H9 (cell line): Measurements from ENCODE around the gene IER5. TPM values are rescaled to one million over a fixed set of nuclear protein-coding genes. Genes with fewer than 3 reads are reported as not detected.

Experiments
- DNase-seq: peaks from one replicate; pipeline ENCODE4 v3.0.0-alpha.2; 2017
- H2AFZ ChIP-seq: one replicate; pipeline ENCODE4 v1.6.1; 2013; ENCODE audit warnings: mild to moderate bottlenecking, low read length, control low read depth, moderate library complexity
- H2AK5ac ChIP-seq: 2 replicates; pipeline ENCODE4 v1.6.1; 2013; ENCODE audit warnings: low read length, control low read depth, mixed read lengths; ENCODE audit not compliant: insufficient read length
- H2BK120ac ChIP-seq: one replicate; pipeline ENCODE4 v1.6.1; 2013; ENCODE audit warnings: low read depth, mild to moderate bottlenecking, low read length, control low read depth, inconsistent platforms; ENCODE audit not compliant: poor library complexity, severe bottlenecking
- H2BK12ac ChIP-seq: 2 replicates; pipeline ENCODE4 v1.6.1; 2013; ENCODE audit warnings: low read length, control low read depth, mixed read lengths, low read depth; ENCODE audit not compliant: insufficient read length
- H2BK15ac ChIP-seq: 2 replicates; pipeline ENCODE4 v1.6.1; 2013; ENCODE audit warnings: low read depth, low read length, control low read depth
- H2BK20ac ChIP-seq: one replicate; pipeline ENCODE4 v1.6.1; 2013; ENCODE audit warnings: low read depth, mild to moderate bottlenecking, low read length, control low read depth, inconsistent platforms; ENCODE audit not compliant: poor library complexity, severe bottlenecking
- H2BK5ac ChIP-seq: 2 replicates; pipeline ENCODE4 v1.6.1; 2013; ENCODE audit warnings: low read length, control low read depth, mixed read lengths; ENCODE audit not compliant: insufficient read length
- H3K14ac ChIP-seq: 2 replicates; pipeline ENCODE4 v1.6.1; 2013; ENCODE audit warnings: low read length, control low read depth; ENCODE audit not compliant: insufficient read depth
- H3K18ac ChIP-seq: 2 replicates; pipeline ENCODE4 v1.6.1; 2013; ENCODE audit warnings: low read depth, mild to moderate bottlenecking, mixed read lengths, low read length, control low read depth; ENCODE audit not compliant: insufficient read length
- H3K23ac ChIP-seq: 2 replicates; pipeline ENCODE4 v1.6.1; 2013; ENCODE audit warnings: low read length, control low read depth, mixed read lengths, low read depth; ENCODE audit not compliant: insufficient read length
- H3K23me2 ChIP-seq: 2 replicates; pipeline ENCODE4 v1.6.1; 2013; ENCODE audit warnings: low read depth, mild to moderate bottlenecking, mixed read lengths, low read length, control low read depth; ENCODE audit not compliant: insufficient read length, poor library complexity, severe bottlenecking
- H3K27ac ChIP-seq: 2 replicates; pipeline ENCODE4 v1.5.1; 2013; ENCODE audit warnings: low read length, control low read depth, mixed read lengths, low read depth; ENCODE audit not compliant: insufficient read length
- H3K27me3 ChIP-seq: 2 replicates; pipeline ENCODE4 v1.6.1; 2013; ENCODE audit warnings: low read length, control low read depth, inconsistent platforms; ENCODE audit not compliant: insufficient read depth
- H3K4ac ChIP-seq: 2 replicates; pipeline ENCODE4 v1.6.1; 2013; ENCODE audit warnings: low read depth, mild to moderate bottlenecking, control low read depth, inconsistent platforms, low read length, moderate library complexity
- H3K4me1 ChIP-seq: 2 replicates; pipeline ENCODE4 v1.6.1; 2013; ENCODE audit warnings: low read length, control low read depth, inconsistent platforms; ENCODE audit not compliant: insufficient read depth
- H3K4me2 ChIP-seq: 2 replicates; pipeline ENCODE4 v1.6.1; 2013; ENCODE audit warnings: low read length, control low read depth, mixed read lengths; ENCODE audit not compliant: insufficient read length, insufficient read depth
- H3K56ac ChIP-seq: 2 replicates; pipeline ENCODE4 v1.6.1; 2013; ENCODE audit warnings: low read depth, mild to moderate bottlenecking, mixed read lengths, low read length, control low read depth; ENCODE audit not compliant: insufficient read length
- H3K79me1 ChIP-seq: 2 replicates; pipeline ENCODE4 v1.6.1; 2013; ENCODE audit warnings: low read depth, mild to moderate bottlenecking, moderate library complexity, low read length, control low read depth, inconsistent platforms; ENCODE audit not compliant: insufficient read depth, poor library complexity, severe bottlenecking
- H3K79me2 ChIP-seq: 2 replicates; pipeline ENCODE4 v1.6.1; 2013; ENCODE audit warnings: low read length, control low read depth, inconsistent platforms; ENCODE audit not compliant: insufficient read depth
- H3K9ac ChIP-seq: 2 replicates; pipeline ENCODE4 v1.6.1; 2013; ENCODE audit warnings: low read length, control low read depth, mixed read lengths; ENCODE audit not compliant: insufficient read length; ENCODE audit errors: extremely low read depth
- H3K9me3 ChIP-seq: one replicate; pipeline ENCODE4 v1.6.1; 2013; ENCODE audit warnings: low read depth, low read length, inconsistent platforms; ENCODE audit not compliant: control insufficient read depth
- H3T11ph ChIP-seq: one replicate; pipeline ENCODE4 v1.6.1; 2013; ENCODE audit warnings: mild to moderate bottlenecking, low read length, control low read depth, inconsistent platforms
- H4K20me1 ChIP-seq: one replicate; pipeline ENCODE4 v1.6.1; 2013; ENCODE audit not compliant: control insufficient read depth, insufficient read length, insufficient read depth
- H4K5ac ChIP-seq: 2 replicates; pipeline ENCODE4 v1.6.1; 2013; ENCODE audit warnings: low read depth, mild to moderate bottlenecking, mixed read lengths, low read length, control low read depth; ENCODE audit not compliant: insufficient read length
- H4K8ac ChIP-seq: replicated peaks from 2 replicates; pipeline ENCODE4 v1.6.1; 2013; ENCODE audit warnings: low read length, control low read depth, mixed read lengths, low read depth; ENCODE audit not compliant: insufficient read length
- H4K91ac ChIP-seq: 2 replicates; pipeline ENCODE4 v1.6.1; 2013; ENCODE audit warnings: low read depth, mild to moderate bottlenecking, moderate library complexity, mixed read lengths, low read length, control low read depth; ENCODE audit not compliant: insufficient read length
- H3K27ac Mint-ChIP-seq, 3 experiments: 2 replicates in 2 of 3; 3 replicates in 1 of 3; pipeline ENCODE4 v1.8.0; 2020 to 2021; ENCODE audit warnings: mixed read lengths in 3 of 3, mild to moderate bottlenecking in 1 of 3, moderate library complexity in 1 of 3
- H3K27me3 Mint-ChIP-seq: 2 replicates; pipeline ENCODE4 v1.8.0; 2021; ENCODE audit warnings: low read depth, mild to moderate bottlenecking, moderate library complexity, mixed read lengths
- H3K36me3 Mint-ChIP-seq, 3 experiments: 2 replicates in 2 of 3; 3 replicates in 1 of 3; pipeline ENCODE4 v1.8.0; 2020 to 2021; ENCODE audit warnings: low read depth in 3 of 3, mixed read lengths in 3 of 3; ENCODE audit not compliant: insufficient read depth in 1 of 3
- H3K4me1 Mint-ChIP-seq, 2 experiments: 2 replicates each; pipeline ENCODE4 v1.8.0; 2020; ENCODE audit warnings: mixed read lengths in 2 of 2
- H3K4me3 Mint-ChIP-seq, 2 experiments: 2 replicates in 1 of 2; 3 replicates in 1 of 2; pipeline ENCODE4 v1.8.0; 2020 to 2021; ENCODE audit warnings: mild to moderate bottlenecking in 2 of 2, mixed read lengths in 2 of 2, moderate library complexity in 1 of 2
- H3K9me3 Mint-ChIP-seq, 2 experiments: 2 replicates in 1 of 2; 3 replicates in 1 of 2; pipeline ENCODE4 v1.8.0; 2020; ENCODE audit warnings: mild to moderate bottlenecking in 2 of 2, mixed read lengths in 2 of 2, moderate library complexity in 1 of 2
- CTCF ChIP-seq: fragments of 200-600 bp; sonication (generic); conservative IDR thresholded peaks from 3 replicates; pipeline ENCODE4 v1.8.0; 2021; ENCODE audit warnings: antibody characterized with exemption, mild to moderate bottlenecking
- WGBS: extraction: QIAGEN DNeasy Blood & Tissue Kit; methylation state at CpG from one replicate; pipeline ENCODE4 v1.1.7; 2013; ENCODE audit warnings: missing lambda C conversion rate, low lambda C conversion rate, mixed read lengths; ENCODE audit not compliant: insufficient read length; ENCODE audit errors: extremely low coverage; 5-methylcytosine and 5-hydroxymethylcytosine counted together
- total RNA-seq: library from RNA; stranded (reverse); gene quantifications from 2 replicates; pipeline ENCODE4 v1.2.1, GENCODE V29; 2021

Gene IER5
- total RNA-seq, 1 experiment from 2014 or later, result 6.7 TPM

- Histone ChIP-seq H2BK12ac (no peak overlapping the region), H3K27ac (no peak overlapping the region), H2BK120ac (no peak overlapping the region), H3K4me2 (no peak overlapping the region), H2AK5ac (no peak overlapping the region), H3K9me3 (no peaks in the 10 kb centered on the region), H2BK15ac (no peak overlapping the region), H3K18ac (no peak overlapping the region), H3K4me1 (peaks cover 3% of the 10 kb centered on the region; the same call in 1 of the 2 replicates), H3K23ac (no peak overlapping the region), H4K91ac (no peak overlapping the region), H3K9ac (no peak overlapping the region), H4K8ac (no peak overlapping the region), H3K79me2 (no peaks in the 10 kb centered on the region), H3K14ac (no peak overlapping the region), H2BK20ac (no peak overlapping the region), H3K56ac (no peak overlapping the region), H4K20me1 (no peaks in the 10 kb centered on the region), H3K79me1 (no peaks in the 10 kb centered on the region), H4K5ac (no peak overlapping the region), H3K4ac (no peak overlapping the region), H2AFZ (no peak overlapping the region), H3T11ph (no peak overlapping the region), H3K27me3 (no peaks in the 10 kb centered on the region), H2BK5ac (no peak overlapping the region), H3K23me2 (no peaks in the 10 kb centered on the region)
- Mint-ChIP-seq H3K4me1 (peaks cover 46 to 50% of the 10 kb centered on the region in 2 experiments), H3K36me3 (peaks cover 0 to 4% (median 0%) of the 10 kb centered on the region in 3 experiments; a peak in 2 of 7 replicates), H3K4me3 (no peak overlapping the region), H3K27me3 (no peaks in the 10 kb centered on the region; the same call in none of the 2 replicates), H3K9me3 (no peaks in the 10 kb centered on the region; a peak in 1 of 5 replicates), H3K27ac (no peak overlapping the region)
- no peak for TF ChIP-seq CTCF
- DNase-seq, result no peak
- WGBS, result no CpG with 5 or more reads among the region's 2 CpGs
Observed at GRCh38 chr1:181061487-181061886, 27.0 kb upstream of the IER5 start.
